Measurements from ENCODE around the gene CSH2. TPM values are rescaled to one million over a fixed set of nuclear protein-coding genes. Genes with fewer than 3 reads are reported as not detected.

CSH2 gene
- total and polyA plus RNA-seq, 2 of the 8 experiments (the other 6 are each of a cell fraction or from before 2014, with no cell fraction given), result 0.43 TPM; not detected in 1

DNA sequence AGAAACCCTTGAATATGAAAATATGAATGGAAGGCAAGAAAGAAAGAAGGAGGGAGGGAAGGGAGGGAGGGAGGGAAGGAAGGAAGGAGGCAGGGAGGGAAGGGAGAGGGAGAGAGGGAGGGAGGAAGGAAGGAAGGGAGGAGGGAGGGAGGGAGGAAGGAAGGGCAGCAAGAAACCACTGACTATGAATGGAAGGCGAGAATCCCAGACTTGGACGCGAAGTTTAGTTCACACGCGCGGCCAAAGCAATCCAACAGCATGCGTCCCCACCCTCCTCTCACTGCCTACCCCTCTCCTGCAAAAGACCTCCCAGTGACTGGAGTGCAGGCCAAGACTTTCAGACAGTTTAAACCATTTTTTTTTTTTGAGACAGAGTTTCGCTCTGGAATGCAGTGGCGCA is 23.1 kb downstream of the CSH2 start (continued):
- no peak for TF ChIP-seq SIX5 (IDR thresholded peaks at IDR 0.05; ENCODE audit: low read depth, low read length)
- no peak for TF ChIP-seq TAF7 (optimal IDR thresholded peaks at IDR 0.05; ENCODE audit: borderline replicate concordance, low read depth, low read length)
- TF ChIP-seq CTBP2 (IDR thresholded peaks at IDR 0.05; ENCODE audit: borderline replicate concordance, insufficient read depth, insufficient read length, low read length), result no peak

Data from H1 (cell line).